Activated T-helper 9 cell treated with anti-CD3 and anti-CD28 coated beads, Interleukin-2, amount 50 U/mL, for 16 hours (primary cell): Measurements from ENCODE around the gene CPLANE2.
"Not testable (repeated sequence)": the region's sequence is repeated elsewhere in the genome, so short reads cannot be mapped to it uniquely, and the experiment has no call there.

ENCODE experiments used
- DNase-seq: peaks from one replicate; pipeline ENCODE4 v3.0.0-alpha.2; 2020; ENCODE audit warnings: low read depth

CPLANE2 gene

DNA sequence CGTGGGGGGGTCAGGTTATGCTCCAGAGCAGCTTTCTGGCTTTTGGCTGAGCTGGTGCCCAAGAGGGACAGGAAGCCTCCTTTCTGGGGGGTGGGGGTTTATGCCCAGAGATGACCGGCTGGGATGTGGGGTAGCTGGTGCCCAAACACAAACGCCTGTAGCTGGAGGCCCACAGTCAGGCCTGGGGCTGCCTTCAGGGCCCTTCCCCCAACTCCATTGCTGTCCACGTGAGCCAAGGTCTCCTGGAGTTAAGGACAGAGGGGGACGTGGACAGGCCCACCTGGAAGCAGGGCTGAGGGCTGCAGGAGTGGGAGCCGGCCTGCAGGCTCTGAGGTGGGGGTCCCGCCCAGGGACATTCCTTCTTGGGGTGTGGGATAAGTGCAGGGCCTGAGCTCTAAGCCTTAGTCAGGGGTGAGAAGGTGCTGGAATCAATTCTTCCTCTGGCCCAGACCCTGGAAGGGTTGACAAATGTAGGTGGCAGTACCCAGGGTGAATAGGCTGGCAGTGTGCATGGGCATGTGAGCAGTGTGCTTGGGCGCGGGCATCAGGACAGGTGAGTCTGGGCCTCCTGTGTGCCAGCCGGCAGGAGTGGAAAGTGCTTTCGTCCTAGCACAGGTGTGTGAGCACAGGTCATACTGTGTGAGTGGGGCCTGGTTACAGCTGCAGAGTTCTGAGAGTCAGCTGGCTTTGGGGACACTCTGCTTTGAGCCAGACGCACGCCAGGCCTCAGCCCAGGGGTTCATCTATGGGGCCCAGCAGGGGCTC, 6.8 kb downstream of the CPLANE2 start:
- no peak for DNase-seq

DNA sequence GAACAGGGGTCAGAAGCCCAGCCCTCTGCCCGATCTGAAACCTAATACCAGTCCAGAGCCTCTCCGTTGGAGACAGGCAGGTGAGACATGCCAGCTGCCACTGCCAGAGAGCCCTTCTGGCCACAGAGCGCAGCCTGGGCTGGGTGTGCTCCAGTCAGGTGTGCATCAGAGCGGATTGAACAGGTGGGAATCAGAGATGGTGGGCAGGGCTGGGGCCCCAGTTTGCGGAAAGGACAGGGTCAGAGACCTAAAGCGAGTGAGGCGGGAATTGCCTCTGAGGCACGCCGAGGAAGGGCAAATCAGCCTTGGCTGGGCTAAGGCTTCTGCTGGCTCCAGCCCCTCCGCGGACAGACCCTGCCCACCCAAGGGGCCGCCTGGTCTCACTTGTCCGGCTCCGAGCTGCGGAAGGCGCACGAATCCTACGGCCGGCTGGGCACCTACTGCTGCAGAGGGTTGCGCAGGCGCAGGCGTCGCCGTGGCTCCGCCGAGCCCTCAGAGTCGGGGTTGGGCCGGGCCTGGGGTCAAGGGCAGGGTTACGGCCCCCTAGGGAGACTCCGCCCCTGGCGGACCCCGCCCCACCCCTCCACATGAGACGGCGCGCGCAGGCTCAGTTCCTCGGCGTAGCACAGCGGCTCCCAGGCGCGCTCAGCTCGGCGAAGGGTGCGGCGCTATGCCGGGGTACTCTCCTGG, 10.3 kb downstream of the CPLANE2 start:
- DNase-seq: no peak

DNA sequence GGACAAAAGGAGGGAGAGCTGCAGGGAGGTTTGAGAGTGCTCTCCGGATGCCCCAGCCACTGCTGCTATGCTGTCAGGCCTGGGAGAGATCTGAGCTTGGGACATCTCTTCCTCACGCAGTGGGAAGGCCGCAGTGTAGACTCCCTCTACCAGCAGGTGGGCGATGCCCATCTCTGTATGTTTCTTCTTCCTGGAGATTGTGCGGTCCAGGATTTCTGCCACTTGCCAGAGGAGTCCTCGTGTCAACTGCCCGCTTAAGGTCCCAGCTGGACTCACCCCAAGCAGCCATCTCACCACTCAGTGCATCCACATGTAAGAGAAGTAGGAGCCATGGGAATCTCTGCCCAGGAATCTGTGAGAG, 10.9 kb downstream of the CPLANE2 start:
- DNase-seq: no peak

DNA sequence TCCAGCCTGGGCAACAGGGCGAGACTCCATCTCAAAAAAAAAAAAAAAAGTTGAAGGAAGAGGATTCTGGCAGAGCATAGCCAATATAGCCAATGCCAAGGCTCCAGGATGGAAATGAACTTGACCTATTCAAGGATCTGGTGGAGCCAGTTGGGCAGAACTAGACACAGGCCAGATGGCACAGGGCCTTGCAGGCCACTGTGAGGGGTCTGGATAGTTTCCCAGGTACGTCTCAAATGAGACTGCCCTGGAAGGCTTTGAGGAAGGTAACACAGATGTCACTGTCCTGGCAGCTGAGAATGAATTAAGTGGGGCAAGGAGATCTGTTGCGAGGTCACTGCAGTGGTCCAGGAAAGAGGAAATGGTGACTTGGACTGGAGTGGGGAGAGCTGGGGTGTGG, 12.5 kb downstream of the CPLANE2 start:
- no peak for DNase-seq

DNA sequence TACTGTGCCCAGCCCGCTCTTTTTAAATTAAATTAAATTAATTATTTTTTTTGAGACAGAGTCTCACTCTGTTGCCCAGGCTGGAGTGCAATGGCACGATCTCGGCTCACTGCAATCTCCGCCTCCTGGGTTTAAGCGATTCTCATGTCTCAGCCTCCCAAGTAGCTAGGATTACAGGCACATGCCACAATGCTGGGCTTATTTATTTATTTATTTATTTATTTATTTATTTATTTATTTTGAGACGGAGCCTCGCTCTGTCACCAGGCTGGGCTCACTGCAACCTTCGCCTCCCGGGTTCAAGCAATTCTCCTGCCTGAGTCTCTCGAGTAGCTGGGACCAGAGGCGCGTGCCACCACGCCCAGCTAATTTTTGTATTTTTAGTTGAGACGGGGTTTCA, 14.3 kb downstream of the CPLANE2 start:
- not testable (repeated sequence) for DNase-seq

DNA sequence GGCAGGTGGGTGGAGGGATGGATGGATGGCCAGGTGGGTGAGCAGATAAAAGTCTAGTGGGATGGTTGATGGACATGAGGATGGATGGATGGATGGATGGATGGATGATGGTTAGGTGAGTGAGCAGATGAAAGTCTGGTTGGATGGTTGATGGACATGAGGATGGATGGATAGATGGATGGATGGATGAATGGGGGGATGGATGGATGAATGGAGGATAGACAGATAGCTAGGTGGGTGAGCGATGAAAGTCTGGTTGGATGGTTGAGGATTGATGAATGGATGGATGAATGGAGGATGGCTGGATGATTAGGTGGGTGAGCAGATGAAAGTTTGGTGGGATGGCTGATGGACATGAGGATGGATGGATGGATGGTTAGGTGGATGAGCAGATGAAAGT, 15.5 kb downstream of the CPLANE2 start:
- DNase-seq: no peak

DNA sequence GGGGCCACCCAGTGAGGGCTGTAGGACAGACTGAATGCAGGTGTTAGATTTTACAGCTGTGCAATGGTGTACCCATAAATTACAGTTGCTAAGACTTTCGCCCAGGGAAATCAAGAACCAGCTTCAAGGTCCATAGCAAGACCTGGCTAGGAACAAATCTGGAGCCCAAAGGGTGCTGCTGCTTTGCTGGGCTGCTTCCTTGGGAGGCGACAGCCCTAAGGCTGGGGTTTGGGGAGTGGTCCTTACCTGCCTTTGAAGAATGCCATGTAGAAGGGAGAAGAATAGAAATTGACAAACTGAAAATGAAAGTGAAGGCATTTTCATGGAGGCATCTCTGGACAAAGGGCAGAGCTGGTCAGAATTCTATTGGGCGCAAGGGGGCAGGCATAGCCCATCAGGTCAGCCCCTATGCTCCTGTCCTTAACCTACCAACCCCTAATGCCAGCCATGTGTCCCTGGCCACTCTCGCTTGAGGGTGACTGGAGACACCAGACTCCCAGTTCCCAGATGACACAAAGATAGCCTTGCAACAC, 16.9 kb downstream of the CPLANE2 start:
- DNase-seq: no peak

DNA sequence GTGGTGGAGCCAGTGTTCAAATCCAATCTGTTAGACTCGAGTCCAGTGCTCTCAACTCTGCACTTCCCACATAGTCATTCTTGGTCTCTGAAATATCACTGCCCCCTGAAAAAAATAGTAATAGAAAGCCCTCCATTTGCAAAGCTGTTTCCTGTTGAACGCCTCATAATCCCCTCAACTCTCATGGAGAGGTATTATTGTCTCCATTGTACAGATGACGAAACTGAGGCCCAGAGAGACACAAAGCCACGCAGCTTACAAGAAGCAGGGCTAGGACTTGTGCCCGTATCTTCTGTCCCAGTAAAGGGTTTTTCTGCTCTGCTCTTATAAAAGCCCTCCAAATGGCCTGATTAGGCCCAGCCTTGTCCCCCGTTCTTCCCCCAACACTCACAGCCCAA, 18.3 kb downstream of the CPLANE2 start:
- no peak for DNase-seq

DNA sequence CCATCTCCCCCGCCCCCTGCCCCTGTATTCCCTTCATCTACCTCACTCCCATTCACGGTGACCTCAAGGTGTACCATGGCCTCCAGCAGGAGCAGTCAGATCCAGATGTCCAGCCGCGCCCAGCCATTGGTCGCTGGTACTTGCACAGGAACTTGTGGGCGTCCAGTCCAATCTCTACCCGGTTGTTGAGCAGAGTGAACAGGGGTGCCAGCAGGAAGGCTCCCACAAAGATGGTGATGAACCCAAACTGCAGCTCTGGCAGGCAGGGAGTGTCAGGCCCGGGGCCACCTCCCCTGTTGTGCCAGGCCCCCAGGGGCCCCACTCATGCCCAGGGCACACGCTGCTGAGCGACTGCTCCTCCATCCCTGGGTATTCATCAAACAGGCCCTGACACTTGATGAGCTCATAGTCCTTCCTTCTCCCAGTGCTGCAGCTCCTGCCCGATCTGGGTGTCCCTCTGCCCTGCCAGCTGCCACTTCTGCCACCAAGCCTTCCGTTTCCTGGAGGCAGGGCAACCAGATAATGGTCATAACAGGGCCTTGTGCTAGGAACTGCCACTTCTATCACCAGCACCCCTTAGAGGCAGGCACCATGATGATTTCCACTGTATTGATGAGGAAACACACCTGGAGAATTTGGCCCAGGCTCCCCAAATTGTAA, 18.8 kb downstream of the CPLANE2 start:
- no peak for DNase-seq

DNA sequence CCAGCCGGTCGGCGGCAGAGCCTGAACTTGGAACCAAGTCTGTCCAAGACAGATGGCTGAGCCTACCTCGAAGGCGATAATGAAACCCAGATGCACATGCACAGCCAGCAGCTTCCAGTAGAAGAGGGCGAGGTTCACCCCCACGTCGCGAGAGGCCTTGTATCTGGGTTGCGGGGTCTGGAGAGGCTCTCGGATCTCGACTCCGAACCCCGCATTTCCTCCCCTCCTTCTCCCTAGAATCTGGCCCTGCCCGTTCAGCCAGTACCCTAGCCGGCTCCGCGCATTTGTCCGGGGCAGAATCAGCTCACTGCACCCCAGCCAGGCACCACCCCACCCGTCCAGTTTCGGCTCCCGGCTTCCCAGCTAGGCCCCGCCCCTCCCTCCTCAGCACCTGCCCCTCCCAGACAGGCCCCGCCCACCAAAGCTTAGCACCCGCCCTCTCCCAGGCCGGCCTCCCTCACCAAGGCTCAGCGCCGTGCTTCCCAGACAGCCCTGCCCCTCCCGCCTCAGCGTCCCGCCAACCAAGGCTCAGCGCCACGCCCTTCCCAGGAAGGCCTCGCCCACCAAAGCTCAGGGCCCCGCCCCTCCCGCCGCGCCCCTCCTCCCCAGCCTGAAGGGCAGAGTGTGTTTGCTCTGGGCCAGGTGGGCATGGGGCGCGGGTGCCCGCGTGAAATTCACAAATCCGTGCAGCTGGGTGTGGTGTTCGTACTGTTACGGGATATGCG, 19.8 kb downstream of the CPLANE2 start:
- peak; percentile 88 for DNase-seq

DNA sequence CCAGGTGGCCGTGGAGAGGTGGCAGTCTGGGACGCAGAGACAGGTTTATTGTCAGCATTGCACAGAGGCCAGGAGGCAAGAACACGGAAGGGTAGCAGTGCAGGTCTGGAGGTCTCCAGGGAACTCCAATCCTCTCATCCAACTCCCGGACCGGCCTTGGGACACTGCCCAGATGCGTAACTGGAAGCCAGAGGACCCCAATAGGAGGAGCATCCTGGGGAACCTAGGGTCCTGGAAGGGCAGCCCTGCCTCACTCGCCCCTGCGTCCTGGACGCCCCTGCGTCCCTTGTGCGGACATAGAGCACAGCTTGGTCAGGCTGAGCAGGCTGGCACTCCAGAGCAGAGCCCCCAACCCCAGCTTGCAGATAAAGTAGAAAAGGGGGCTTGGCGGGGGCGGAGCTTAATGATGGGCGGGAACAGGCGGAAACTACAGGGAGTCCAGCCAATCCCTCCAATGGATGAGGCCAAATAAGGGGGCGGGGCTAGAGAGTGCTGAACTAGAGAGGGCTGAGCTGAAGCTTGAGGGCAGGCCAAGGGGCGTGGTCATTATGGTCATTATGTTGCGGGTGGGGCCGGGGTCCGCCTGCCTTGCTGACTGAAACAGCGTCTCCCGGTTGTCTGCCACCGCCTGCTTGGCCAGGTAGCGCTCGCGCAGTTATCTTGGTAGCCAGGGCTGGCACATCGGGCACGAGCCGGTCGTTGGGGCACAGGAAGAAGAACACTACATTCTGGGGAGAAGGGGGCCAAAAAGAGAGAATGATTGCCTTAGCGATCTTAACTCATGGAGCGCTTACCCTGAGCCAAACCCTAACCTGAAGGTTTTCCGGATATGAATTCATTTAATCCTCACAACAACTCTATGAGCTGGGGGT, 20.9 kb downstream of the CPLANE2 start:
- peak; percentile 32 for DNase-seq

DNA sequence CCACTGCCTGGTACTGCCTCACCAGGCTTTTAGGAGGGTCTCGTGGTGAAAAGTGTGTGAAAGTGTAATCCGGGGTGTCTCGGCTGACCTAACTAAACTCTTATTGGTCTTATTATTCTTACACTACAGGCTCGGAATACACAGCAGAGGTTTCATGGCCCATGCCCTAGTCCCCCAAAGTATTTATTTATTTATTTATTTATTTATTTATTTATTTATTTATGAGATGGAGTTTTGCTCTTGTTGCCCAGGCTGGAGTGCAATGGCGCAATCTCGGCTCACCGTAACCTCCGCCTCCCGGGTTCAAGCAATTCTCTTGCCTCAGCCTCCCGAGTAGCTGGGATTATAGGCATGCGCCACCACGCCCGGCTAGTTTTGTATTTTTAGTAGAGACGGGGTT, 21.7 kb downstream of the CPLANE2 start:
- DNase-seq: not testable (repeated sequence)

DNA sequence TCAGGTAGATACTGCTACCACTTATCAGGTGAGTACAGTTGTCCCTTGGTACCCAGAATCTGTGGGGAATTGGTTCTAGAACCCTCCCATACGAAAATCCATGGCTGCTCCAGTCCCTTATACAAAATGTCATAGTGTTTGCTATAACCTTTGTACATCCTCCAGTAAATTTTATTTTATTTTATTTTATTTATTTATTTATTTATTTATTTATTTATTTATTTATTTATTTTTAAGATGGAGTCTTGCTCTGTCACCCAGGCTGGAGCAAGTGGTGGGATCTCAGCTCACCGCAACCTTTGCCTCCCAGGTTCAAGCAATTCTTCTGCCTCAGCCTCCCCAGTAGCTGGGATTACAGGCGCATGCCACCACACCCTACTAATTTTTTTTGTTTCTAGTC, 23.4 kb downstream of the CPLANE2 start:
- not testable (repeated sequence) for DNase-seq

DNA sequence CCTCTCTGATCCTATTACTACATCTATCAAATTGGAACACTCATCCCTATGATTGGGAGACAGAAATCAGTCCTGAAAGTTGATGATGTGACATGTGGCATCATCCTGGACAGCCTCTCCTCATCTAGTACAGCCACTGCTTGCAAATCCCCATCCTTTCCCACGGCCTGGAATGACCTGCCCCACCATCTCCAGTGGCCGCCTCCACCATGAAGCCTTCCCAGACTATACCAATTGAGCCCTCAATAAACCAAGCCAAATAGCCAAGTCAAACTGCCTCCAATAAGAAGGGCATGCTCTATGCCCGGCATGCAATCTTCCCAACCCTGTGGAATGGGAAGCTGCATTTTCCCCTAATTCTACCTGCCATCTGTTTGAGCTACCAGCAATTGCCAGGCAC, 24.0 kb downstream of the CPLANE2 start:
- DNase-seq: no peak

DNA sequence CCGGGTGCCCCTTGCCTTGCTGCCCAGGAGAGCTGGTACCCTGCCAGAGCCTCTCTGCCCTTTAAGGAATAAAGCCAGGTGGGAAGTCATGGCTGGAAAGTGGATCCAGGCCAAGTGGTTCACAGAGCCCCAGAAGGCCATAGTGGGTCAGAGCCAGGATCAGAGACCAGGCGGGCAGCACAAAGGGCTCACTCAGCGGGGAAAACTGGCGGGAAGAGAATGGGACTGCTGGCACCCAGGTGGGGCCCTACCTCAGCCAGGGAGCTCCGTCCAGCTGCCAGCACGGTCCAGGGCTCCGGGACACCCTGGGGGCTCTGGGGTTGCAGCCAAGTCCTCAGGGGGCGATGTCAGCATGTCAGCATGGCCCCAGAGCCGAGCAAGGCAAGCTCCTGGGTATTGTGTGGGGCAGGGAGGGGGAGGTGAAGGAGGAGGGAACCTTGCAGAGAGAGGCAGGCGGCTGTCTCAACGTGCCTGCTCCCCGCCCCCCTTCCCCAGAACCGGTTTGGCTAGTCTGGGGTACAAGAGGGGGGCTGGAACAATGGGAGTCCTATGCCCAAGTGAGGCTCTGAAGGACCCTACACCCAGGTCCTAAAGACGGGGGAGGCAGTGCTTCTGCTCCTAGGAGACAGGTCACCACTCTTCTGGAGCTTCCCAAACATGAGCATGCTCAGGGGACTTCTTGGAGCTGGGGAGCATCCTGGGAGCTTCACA, 24.6 kb downstream of the CPLANE2 start, which contains the start of gene ARHGEF19:
TSS of gene ARHGEF19 (minus strand) at position 402 of the 711 bp plus-strand sequence. CDS start 3,598 bp downstream, outside the sequence.
- no peak for DNase-seq

DNA sequence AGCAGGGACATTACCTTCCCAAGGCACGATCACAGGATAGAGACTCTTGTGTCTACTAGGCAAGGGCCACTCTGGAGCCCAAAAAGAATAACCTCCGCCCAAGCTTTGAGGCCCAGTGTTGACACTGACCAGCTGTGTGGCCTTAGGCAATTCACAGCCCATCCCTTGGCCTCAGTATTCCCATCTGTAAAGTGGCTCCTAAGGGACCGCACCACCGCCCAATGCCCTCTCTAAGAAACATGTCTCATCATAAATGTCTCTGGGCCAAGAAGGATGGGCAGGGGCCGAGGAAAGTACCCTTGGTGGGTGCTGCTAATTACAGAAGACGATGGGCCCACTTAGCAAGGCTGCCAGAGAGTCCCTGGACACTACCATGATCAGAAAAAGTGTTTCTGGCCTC, 25.2 kb downstream of the CPLANE2 start:
- DNase-seq: no peak

DNA sequence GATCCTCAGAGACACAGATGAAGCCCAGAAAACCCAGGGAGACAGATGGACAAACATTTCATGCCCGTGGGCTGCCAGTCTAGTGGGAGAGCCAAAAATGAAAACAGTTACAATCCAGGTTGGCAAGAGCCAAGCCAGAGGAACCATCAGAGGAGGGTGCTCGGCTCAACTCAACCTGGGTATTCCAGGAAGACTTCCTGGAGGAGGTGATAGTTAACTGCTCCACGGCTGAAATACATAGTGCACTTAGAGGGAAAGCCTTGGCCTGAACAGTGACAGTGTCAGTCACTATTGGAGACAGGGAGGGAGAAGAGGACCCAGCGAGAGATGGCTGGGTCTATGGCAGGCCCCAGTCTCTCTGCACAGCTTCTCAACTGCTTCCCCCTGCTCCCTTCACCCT, 26.4 kb downstream of the CPLANE2 start:
- no peak for DNase-seq

DNA sequence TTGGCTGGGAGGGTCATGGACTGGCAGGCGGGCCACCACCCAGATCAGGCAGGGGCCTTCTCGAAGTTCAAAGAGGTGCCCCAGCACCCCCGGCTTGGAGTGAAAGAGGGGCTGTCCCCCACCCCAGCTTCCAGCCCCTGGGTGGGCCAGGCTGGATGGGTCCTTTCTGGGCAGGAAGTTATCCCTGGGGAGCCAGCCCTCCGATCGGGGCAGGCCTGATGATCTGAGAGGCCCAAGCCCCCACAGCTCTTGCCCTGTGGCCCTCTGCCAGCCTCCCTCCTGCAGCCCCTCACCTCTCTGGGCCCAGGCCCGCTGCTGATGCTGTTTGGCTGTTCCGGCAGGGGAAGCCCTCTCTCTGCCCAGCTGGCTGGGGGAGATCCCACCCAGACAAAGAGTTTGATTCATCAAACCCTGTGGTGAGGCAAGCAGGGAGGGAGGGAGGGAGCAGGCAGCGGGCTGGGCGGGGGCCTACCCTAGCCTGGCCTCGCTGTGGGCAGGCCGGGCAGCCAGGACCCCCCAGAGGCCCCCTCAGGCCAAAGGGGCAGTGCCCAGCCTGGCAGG, 27.1 kb downstream of the CPLANE2 start:
- no peak for DNase-seq

DNA sequence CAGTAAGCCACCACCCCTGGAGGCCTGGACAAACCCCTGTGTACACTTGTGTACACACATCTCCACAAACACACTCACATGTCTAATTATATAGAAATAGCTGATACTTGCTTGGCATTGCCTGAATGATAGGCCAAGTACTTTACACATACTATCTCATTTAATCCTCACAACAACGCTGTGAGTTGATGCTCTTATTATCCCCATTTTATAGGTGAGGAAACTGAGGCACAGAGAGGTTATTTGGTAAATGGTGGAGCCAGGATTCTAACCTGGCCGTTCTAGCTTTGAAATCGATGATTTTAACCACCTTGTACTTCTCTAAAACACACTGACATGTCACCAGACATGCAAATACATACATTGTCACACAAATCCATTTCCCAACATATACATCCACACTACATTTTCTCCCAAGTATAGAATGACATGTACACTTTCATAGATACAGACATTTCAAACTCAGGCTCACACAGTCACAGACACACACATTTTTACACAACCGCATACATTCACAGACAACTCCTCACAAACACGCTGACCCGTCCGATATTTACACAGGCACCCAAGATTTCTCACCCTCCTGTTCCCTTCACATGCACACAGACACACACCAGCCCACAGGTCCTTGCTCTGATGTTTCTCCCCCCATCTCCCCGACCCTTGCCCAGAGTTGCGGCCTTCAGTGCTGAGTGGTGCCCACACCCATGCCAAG, 27.7 kb downstream of the CPLANE2 start:
- DNase-seq: no peak
